H1 (cell line): ENCODE data around the gene EXOSC6. TPM values are rescaled to one million over a fixed set of nuclear protein-coding genes. Genes with fewer than 3 reads are reported as not detected.

Source experiments
- CTCF ChIA-PET: fragments of 300-600 bp; sonication (Branson Sonifier 250); formaldehyde crosslinking; loops from one replicate; lab custom pipeline; 2021; ENCODE audit not compliant: partially characterized antibody; lab: Charles Lee
- POLR2A ChIA-PET: fragments of 300-600 bp; sonication (Branson Sonifier 250); formaldehyde crosslinking; loops from one replicate; lab custom pipeline; 2021; ENCODE audit warnings: inconsistent platforms; ENCODE audit not compliant: partially characterized antibody; lab: Charles Lee
- DNase-seq, 2 experiments: peaks; one replicate each; pipeline versions ENCODE4 v3.0.0 to v3.0.0-alpha.2; 2010 to 2022; ENCODE audit warnings: low spot score in 2 of 2, low read depth in 1 of 2, mixed read lengths in 1 of 2
- FAIRE-seq: peaks from 2 replicates; lab custom pipeline; 2011; peaks lifted over from hg19 to GRCh38; lab: Jason Lieb, UNC
- H2AFZ ChIP-seq: 2 replicates; pipeline ENCODE4 v1.8.1; 2012; ENCODE audit warnings: low read length, inconsistent platforms
- H2AK5ac ChIP-seq: 2 replicates; pipeline ENCODE4 v1.6.1; 2013; ENCODE audit warnings: low read depth, low read length
- H2BK120ac ChIP-seq: replicated peaks from 2 replicates; pipeline ENCODE3; 2013; ENCODE audit warnings: low read depth, low read length, inconsistent platforms
- H2BK12ac ChIP-seq: 2 replicates; pipeline ENCODE4 v1.6.1; 2013; ENCODE audit warnings: low read depth, low read length
- H2BK15ac ChIP-seq: 2 replicates; pipeline ENCODE4 v1.6.1; 2013; ENCODE audit warnings: low read length
- H2BK20ac ChIP-seq: 2 replicates; pipeline ENCODE4 v1.6.1; 2013; ENCODE audit warnings: low read length
- H2BK5ac ChIP-seq: 2 replicates; pipeline ENCODE4 v1.6.1; 2013; ENCODE audit warnings: low read depth, low read length
- H3K14ac ChIP-seq: 2 replicates; pipeline ENCODE4 v1.6.1; 2013; ENCODE audit warnings: inconsistent platforms; ENCODE audit not compliant: insufficient read length
- H3K18ac ChIP-seq: 2 replicates; pipeline ENCODE4 v1.6.1; 2013; ENCODE audit warnings: low read length; ENCODE audit errors: extremely low read depth
- H3K23ac ChIP-seq: 2 replicates; pipeline ENCODE4 v1.6.1; 2013; ENCODE audit warnings: inconsistent platforms; ENCODE audit not compliant: insufficient read length
- H3K23me2 ChIP-seq: 2 replicates; pipeline ENCODE4 v1.6.1; 2013; ENCODE audit warnings: low read depth, low read length
- H3K27ac ChIP-seq: 2 replicates; pipeline ENCODE4 v1.6.1; 2011; ENCODE audit warnings: low read depth, low read length, inconsistent platforms
- H3K27me3 ChIP-seq, 4 experiments: replicated peaks in 1 of 4; 1 replicate in 1 of 4; 2 replicates in 3 of 4; pipeline versions ENCODE4 v1.6.1 to v1.8.1; 2011 to 2013; ENCODE audit warnings: low read length in 3 of 4, mild to moderate bottlenecking in 3 of 4, inconsistent platforms in 2 of 4, mixed read lengths in 2 of 4, moderate library complexity in 1 of 4; ENCODE audit not compliant: control insufficient read depth in 3 of 4, insufficient read depth in 3 of 4; ENCODE audit errors: extremely low read depth in 1 of 4
- H3K36me3 ChIP-seq, 4 experiments: 2 replicates each; pipeline versions ENCODE4 v1.6.1 to v1.8.1; 2011 to 2013; ENCODE audit warnings: mild to moderate bottlenecking in 4 of 4, low read length in 3 of 4, moderate library complexity in 2 of 4, control low read depth in 1 of 4, inconsistent platforms in 1 of 4; ENCODE audit not compliant: insufficient read depth in 4 of 4, control insufficient read depth in 2 of 4
- H3K4ac ChIP-seq: replicated peaks from 2 replicates; pipeline ENCODE3; 2013; ENCODE audit warnings: low read length, low read depth, mixed read lengths, inconsistent platforms; ENCODE audit not compliant: insufficient read length
- H3K4me1 ChIP-seq, 4 experiments: replicated peaks in 1 of 4; 1 replicate in 1 of 4; 2 replicates in 3 of 4; pipeline versions ENCODE4 v1.6.1 to v1.8.1; 2011 to 2013; ENCODE audit warnings: low read length in 3 of 4, inconsistent platforms in 2 of 4, mixed read lengths in 1 of 4; ENCODE audit not compliant: insufficient read depth in 4 of 4, control insufficient read depth in 3 of 4
- H3K4me2 ChIP-seq, 2 experiments: 2 replicates each; pipeline versions ENCODE4 v1.6.1 to v1.8.1; 2011 to 2013; ENCODE audit warnings: low read depth in 2 of 2, low read length in 2 of 2, control low read depth in 1 of 2, inconsistent platforms in 1 of 2, mild to moderate bottlenecking in 1 of 2; ENCODE audit not compliant: insufficient read depth in 1 of 2
- H3K4me3 ChIP-seq, 4 experiments: fragments of 200-600, 300-600 bp in 1 of 4; sonication (generic), shearing (Covaris generic), sonication (Bioruptor Twin) in 1 of 4; 2 replicates each; pipeline versions ENCODE4 v1.5.1 to v1.8.1; 2011 to 2016; ENCODE audit warnings: low read length in 4 of 4, low read depth in 3 of 4, control low read depth in 2 of 4, inconsistent platforms in 2 of 4, mild to moderate bottlenecking in 2 of 4, mixed read lengths in 1 of 4, moderate library complexity in 1 of 4; ENCODE audit not compliant: insufficient read depth in 2 of 4; ENCODE audit errors: extremely low read depth in 1 of 4
- H3K56ac ChIP-seq: replicated peaks from 2 replicates; pipeline ENCODE3; 2013; ENCODE audit warnings: low read depth, mild to moderate bottlenecking, mixed read lengths, low read length, inconsistent platforms; ENCODE audit not compliant: insufficient read length
- H3K79me1 ChIP-seq: 2 replicates; pipeline ENCODE4 v1.6.1; 2013; ENCODE audit warnings: low read depth, low read length, control low read depth
- H3K79me2 ChIP-seq, 2 experiments: 2 replicates each; pipeline versions ENCODE4 v1.6.1 to v1.8.1; 2012 to 2013; ENCODE audit warnings: low read length in 2 of 2, mild to moderate bottlenecking in 2 of 2, inconsistent platforms in 1 of 2; ENCODE audit not compliant: insufficient read depth in 2 of 2, control insufficient read depth in 1 of 2
- H3K9ac ChIP-seq, 4 experiments: replicated peaks in 1 of 4; 1 replicate in 1 of 4; 2 replicates in 3 of 4; pipeline versions ENCODE4 v1.6.1 to v1.8.1; 2011 to 2013; ENCODE audit warnings: low read depth in 3 of 4, low read length in 3 of 4, control low read depth in 2 of 4, mild to moderate bottlenecking in 2 of 4, moderate library complexity in 2 of 4, inconsistent platforms in 1 of 4; ENCODE audit errors: extremely low read depth in 1 of 4
- H3K9me3 ChIP-seq, 2 experiments: 2 replicates each; pipeline versions ENCODE4 v1.6.1 to v1.8.1; 2012 to 2013; ENCODE audit warnings: mild to moderate bottlenecking in 2 of 2, moderate library complexity in 2 of 2, control low read depth in 1 of 2, inconsistent platforms in 1 of 2, low read depth in 1 of 2, low read length in 1 of 2, mixed read lengths in 1 of 2; ENCODE audit not compliant: insufficient read depth in 2 of 2
- H4K20me1 ChIP-seq, 2 experiments: replicated peaks in 1 of 2; 2 replicates each; pipeline versions ENCODE3 to v1.8.1; 2011 to 2013; ENCODE audit warnings: inconsistent platforms in 2 of 2, low read length in 2 of 2, mild to moderate bottlenecking in 1 of 2; ENCODE audit not compliant: insufficient read depth in 2 of 2, control insufficient read depth in 1 of 2
- H4K5ac ChIP-seq: 2 replicates; pipeline ENCODE4 v1.6.1; 2013; ENCODE audit warnings: low read length, low read depth, mixed read lengths, inconsistent platforms; ENCODE audit not compliant: insufficient read length
- H4K8ac ChIP-seq: 2 replicates; pipeline ENCODE4 v1.8.0; 2013; ENCODE audit warnings: mild to moderate bottlenecking, moderate library complexity, low read length, inconsistent platforms; ENCODE audit not compliant: insufficient read depth; ENCODE audit errors: extremely low read depth
- H4K91ac ChIP-seq: replicated peaks from 2 replicates; pipeline ENCODE3; 2013; ENCODE audit warnings: low read length, mixed read lengths, inconsistent platforms; ENCODE audit not compliant: insufficient read length
- WGBS, 2 experiments: shearing (Covaris generic) in 1 of 2; methylation state at CpG; one replicate each; pipeline versions ENCODE4 v1.1.6 to v1.1.7; 2013 to 2015; ENCODE audit warnings: low lambda C conversion rate in 2 of 2, mixed read lengths in 2 of 2, inconsistent platforms in 1 of 2, low coverage in 1 of 2, missing lambda C conversion rate in 1 of 2; ENCODE audit not compliant: insufficient replicate concordance in 2 of 2, insufficient coverage in 1 of 2, insufficient read length in 1 of 2; ENCODE audit errors: extremely low coverage in 1 of 2, missing lambda C conversion rate in 1 of 2; 5-methylcytosine and 5-hydroxymethylcytosine counted together
- long read RNA-seq, 2 experiments: library from RNA in 1 of 2; library from capped mRNA in 1 of 2; stranded (forward); transcript quantifications; one replicate each; pipeline ENCODE4 v2.0.0, GENCODE V29; 2021; ENCODE audit warnings: inconsistent platforms in 1 of 2
- polyA minus RNA-seq, 3 experiments: library from RNA; depleted of rRNA, polyadenylated mRNA; stranded (reverse); fragments of >200 nt; gene quantifications; 1 replicate in 2 of 3; 2 replicates in 1 of 3; pipeline ENCODE4 v1.2.3, GENCODE V29; 2011
- polyA plus RNA-seq, 7 experiments: library from polyadenylated mRNA; depleted of rRNA in 3 of 7; stranded (reverse) in 5 of 7; unstranded in 2 of 7; fragments of >200 nt in 5 of 7; fragments of 200-250 nt in 2 of 7; gene quantifications; 1 replicate in 5 of 7; 2 replicates in 1 of 7; 4 replicates in 1 of 7; pipeline versions ENCODE4 v1.2.1 to v1.2.3, GENCODE V29; 2011 to 2013; ENCODE audit warnings: missing spikeins in 2 of 7, mixed read lengths in 2 of 7
- total RNA-seq: library from RNA; stranded (reverse); fragmentation: NEBNext Ultra II Directional; extraction: Animal tissue kit (Norgen Biotek cat#: 25700); gene quantifications from 2 replicates; pipeline ENCODE4 v1.2.1, GENCODE V29; 2021

EXOSC6 gene
- total RNA-seq (21.7 and 22.5 TPM in 2 replicates), polyA plus RNA-seq (2011; rRNA removed) (8.7 and 9.7 TPM in 2 replicates), polyA minus RNA-seq (2011; rRNA and poly(A)+ RNA removed) (4.4 and 5.0 TPM in 2 replicates)
- polyA plus RNA-seq (2011; cell fraction: cytosol; rRNA removed): 10.9 TPM
- 8.3 TPM for polyA plus RNA-seq (2011; cell fraction: nucleus; rRNA removed)
- polyA plus RNA-seq (2012, experiment 1 of 2): 7.2 to 11.1 TPM (median 8.3 TPM) in 4 replicates
- 7.7 TPM for polyA plus RNA-seq (2012, experiment 2 of 2)
- polyA plus RNA-seq (2013, experiment 1 of 2): 12.2 TPM
- polyA plus RNA-seq (2013, experiment 2 of 2): 10.7 TPM
- polyA minus RNA-seq (2011; cell fraction: cytosol; rRNA and poly(A)+ RNA removed): 10.9 TPM
- 13.0 TPM for polyA minus RNA-seq (2011; cell fraction: nucleus; rRNA and poly(A)+ RNA removed)
- long read RNA-seq, experiment 1, full-length matches to known transcripts: 8 of 8 reads
- long read RNA-seq, experiment 1, partial matches to known transcripts: 0 of 8 reads
- long read RNA-seq, experiment 1, other reads (novel, unspliced or antisense): 0 of 8 reads
- long read RNA-seq, experiment 2, full-length matches to known transcripts: 1 of 1 reads
- long read RNA-seq, experiment 2, partial matches to known transcripts: 0 of 1 reads
- long read RNA-seq, experiment 2, other reads (novel, unspliced or antisense): 0 of 1 reads

GRCh38 chr16:70251629-70252354, at the start of gene EXOSC6:
TSS of gene EXOSC6 (minus strand) at chr16:70251940. CDS start at chr16:70251900, 40 bp downstream.
- WGBS, 2 experiments: 4% methylated on average over 48 of the region's 65 CpGs; no CpG with 5 or more reads in 1 of the 2 experiments
- H2BK120ac ChIP-seq: no peak within 1 kb of the TSS
- no peak within 1 kb of the TSS for H2AFZ ChIP-seq
- no peak for FAIRE-seq
- DNase-seq: peak; percentile 82 to 94
- peaks cover 4 to 17% of the 10 kb centered on the region in 2 experiments for H4K20me1 ChIP-seq
- no peak within 1 kb of the TSS for H3K4ac ChIP-seq
- CTCF ChIA-PET: interaction anchor here (0.5 to 8.3 kb wide), 24 partner anchors 8 to 517 kb away, joined by 3 to 67 read pairs (median 4); partner anchors contain the start of genes DDX19B and PDPR
- H3K27ac ChIP-seq: peak within 1 kb of the TSS; percentile 93
- H4K5ac ChIP-seq: peak within 1 kb of the TSS; percentile 88
- peak within 1 kb of the TSS; percentile 95 for H4K8ac ChIP-seq
- H2BK12ac ChIP-seq: no peak within 1 kb of the TSS
- H3K56ac ChIP-seq: peak within 1 kb of the TSS; percentile 46
- peak within 1 kb of the TSS; percentile 48 to 70 for H3K4me2 ChIP-seq
- H2BK15ac ChIP-seq: no peak within 1 kb of the TSS
- POLR2A ChIA-PET: interaction anchor here (0.6 to 6.8 kb wide), 19 partner anchors 8 to 326 kb away, joined by 3 to 48 read pairs (median 5); partner anchors contain the start of genes AARS1, COG4, DDX19B and SF3B3
- no peaks in the 10 kb centered on the region for H3K27me3 ChIP-seq
- H3K36me3 ChIP-seq: peaks cover 28 to 48% (median 45%) of the 10 kb centered on the region in 4 experiments
- H2AK5ac ChIP-seq: no peak within 1 kb of the TSS
- 0 out of 2 replicates have a peak, but pooled peaks cover 2% of the 10 kb centered on the region for H3K79me1 ChIP-seq
- H2BK20ac ChIP-seq: no peak within 1 kb of the TSS
- peak within 1 kb of the TSS; percentile 85 for H2BK5ac ChIP-seq
- H3K9ac ChIP-seq: peak within 1 kb of the TSS; percentile 65 to 96 (median 94)
- H3K23ac ChIP-seq: no peak within 1 kb of the TSS
- H3K4me3 ChIP-seq: peak within 1 kb of the TSS; percentile 66 to 87 (median 81)
- no peak within 1 kb of the TSS for H3K14ac ChIP-seq
- peak within 1 kb of the TSS; percentile 95 for H4K91ac ChIP-seq
- peaks cover 0 to 20% of the 10 kb centered on the region in 2 experiments; a peak in 2 of 4 replicates for H3K79me2 ChIP-seq
- H3K18ac ChIP-seq: peak within 1 kb of the TSS; percentile 60; the same call in 1 of the 2 replicates
- no peaks in the 10 kb centered on the region; a peak in 1 of 7 replicates for H3K4me1 ChIP-seq
- H3K9me3 ChIP-seq: no peaks in the 10 kb centered on the region
- peaks cover 3% of the 10 kb centered on the region; the same call in 1 of the 2 replicates for H3K23me2 ChIP-seq
